Right lung (tissue), 10 donors: Measurements from ENCODE around the gene SLC2A3. TPM values are rescaled to one million over a fixed set of nuclear protein-coding genes. Genes with fewer than 3 reads are reported as not detected.
A peak's percentile ranks its signal among the peaks of the same experiment; 100 is the strongest.
"Not testable (repeated sequence)": the region's sequence is repeated elsewhere in the genome, so short reads cannot be mapped to it uniquely, and the experiment has no call there.

ENCODE experiments used
- DNase-seq, 2 donors: peaks; one replicate each; pipeline ENCODE4 v3.0.0-alpha.2; 2013
- long read RNA-seq, 8 donors: transcript quantifications; one replicate each; lab custom pipeline, GENCODE V29; 2026
- polyA plus RNA-seq, 5 donors: library from polyadenylated mRNA; unstranded; fragments of 120-200 nt; gene quantifications; one replicate each; pipeline versions ENCODE4 v1.2.1 to v1.2.3, GENCODE V29; 2013; ENCODE audit warnings: inconsistent platforms in 1 of 5, low replicate concordance in 1 of 5; ENCODE audit not compliant: insufficient read length in 5 of 5, insufficient read depth in 1 of 5

Gene SLC2A3
- polyA plus RNA-seq, result 10 to 100 TPM; 21.1 to 43.8 (median 37.1) TPM
- long read RNA-seq, donor 1, full-length matches to known transcripts, result 9 of 9 reads
- long read RNA-seq, donor 1, partial matches to known transcripts, result 0 of 9 reads
- long read RNA-seq, donor 1, other reads (novel, unspliced or antisense), result 0 of 9 reads
- long read RNA-seq, donor 2, partial matches to known transcripts, result 0 of 3 reads
- long read RNA-seq, donor 2, other reads (novel, unspliced or antisense), result 0 of 3 reads
- long read RNA-seq, donor 3, partial matches to known transcripts, result 0 of 3 reads
- long read RNA-seq, donor 3, other reads (novel, unspliced or antisense), result 0 of 3 reads
- long read RNA-seq, donor 4, partial matches to known transcripts, result 0 of 6 reads
- long read RNA-seq, donor 4, other reads (novel, unspliced or antisense), result 0 of 6 reads
- long read RNA-seq, donor 5, partial matches to known transcripts, result 0 of 1 reads
- long read RNA-seq, donor 5, other reads (novel, unspliced or antisense), result 0 of 1 reads
- long read RNA-seq, donor 6, partial matches to known transcripts, result 0 of 6 reads
- long read RNA-seq, donor 6, other reads (novel, unspliced or antisense), result 0 of 6 reads
- long read RNA-seq, donor 7, partial matches to known transcripts, result 0 of 7 reads
- long read RNA-seq, donor 7, other reads (novel, unspliced or antisense), result 0 of 7 reads
- long read RNA-seq, donor 8, partial matches to known transcripts, result 0 of 2 reads
- long read RNA-seq, donor 8, other reads (novel, unspliced or antisense), result 0 of 2 reads

GRCh38 chr12:7935590-7936581, at the start of gene SLC2A3:
TSS of gene SLC2A3 (minus strand) at chr12:7936187. CDS start at chr12:7936034, 153 bp downstream.
- peak; percentile 79 to 86 for DNase-seq

GRCh38 chr12:7984900-7985299, 48.9 kb upstream of the SLC2A3 start:
- DNase-seq, result no peak

- DNase-seq, result not testable (repeated sequence)
These were observed 47.5 kb upstream of the SLC2A3 start for GRCh38 chr12:7983460-7983859.

- not testable (repeated sequence) for DNase-seq
These were observed 47.0 kb upstream of the SLC2A3 start for GRCh38 chr12:7983019-7983418.

- not testable (repeated sequence) for DNase-seq
These were observed 46.3 kb upstream of the SLC2A3 start for GRCh38 chr12:7982332-7982735.

- no peak for DNase-seq
These were observed 45.5 kb upstream of the SLC2A3 start for GRCh38 chr12:7981446-7981845.

GRCh38 chr12:7977351-7978124, 41.6 kb upstream of the SLC2A3 start:
- DNase-seq, result not testable (repeated sequence)

GRCh38 chr12:7973457-7973825, 37.5 kb upstream of the SLC2A3 start:
- DNase-seq, result no peak

GRCh38 chr12:7972734-7973456, 36.9 kb upstream of the SLC2A3 start:
- DNase-seq, result no peak

- not testable (repeated sequence) for DNase-seq
These were observed 36.3 kb upstream of the SLC2A3 start for GRCh38 chr12:7972269-7972668.

GRCh38 chr12:7971765-7972164, 35.8 kb upstream of the SLC2A3 start:
- DNase-seq, result not testable (repeated sequence)

GRCh38 chr12:7970475-7971252, 34.7 kb upstream of the SLC2A3 start:
- peak; percentile 94 to 95 for DNase-seq

- no peak for DNase-seq
These were observed 30.6 kb upstream of the SLC2A3 start for GRCh38 chr12:7966563-7966962.

- not testable (repeated sequence) for DNase-seq
These were observed 28.7 kb upstream of the SLC2A3 start for GRCh38 chr12:7964669-7965068.

- no peak for DNase-seq
These were observed 25.6 kb upstream of the SLC2A3 start for GRCh38 chr12:7961395-7962178.

- DNase-seq, result peak in 1 of 2 donors; percentile 25
These were observed 23.7 kb upstream of the SLC2A3 start for GRCh38 chr12:7959701-7960121.

- DNase-seq, result no peak
These were observed 23.3 kb upstream of the SLC2A3 start for GRCh38 chr12:7959278-7959677.

GRCh38 chr12:7954877-7955276, 18.9 kb upstream of the SLC2A3 start:
- DNase-seq, result not testable (repeated sequence)
